NCI-H69 (cell line): ENCODE results near the gene USH2A.
"Not testable (repeated sequence)": the region's sequence is repeated elsewhere in the genome, so short reads cannot be mapped to it uniquely, and the experiment has no call there.

Source experiments
- DNase-seq: peaks from one replicate; lab custom pipeline; 2025; lab: John Stamatoyannopoulos, UW

The USH2A gene

DNA sequence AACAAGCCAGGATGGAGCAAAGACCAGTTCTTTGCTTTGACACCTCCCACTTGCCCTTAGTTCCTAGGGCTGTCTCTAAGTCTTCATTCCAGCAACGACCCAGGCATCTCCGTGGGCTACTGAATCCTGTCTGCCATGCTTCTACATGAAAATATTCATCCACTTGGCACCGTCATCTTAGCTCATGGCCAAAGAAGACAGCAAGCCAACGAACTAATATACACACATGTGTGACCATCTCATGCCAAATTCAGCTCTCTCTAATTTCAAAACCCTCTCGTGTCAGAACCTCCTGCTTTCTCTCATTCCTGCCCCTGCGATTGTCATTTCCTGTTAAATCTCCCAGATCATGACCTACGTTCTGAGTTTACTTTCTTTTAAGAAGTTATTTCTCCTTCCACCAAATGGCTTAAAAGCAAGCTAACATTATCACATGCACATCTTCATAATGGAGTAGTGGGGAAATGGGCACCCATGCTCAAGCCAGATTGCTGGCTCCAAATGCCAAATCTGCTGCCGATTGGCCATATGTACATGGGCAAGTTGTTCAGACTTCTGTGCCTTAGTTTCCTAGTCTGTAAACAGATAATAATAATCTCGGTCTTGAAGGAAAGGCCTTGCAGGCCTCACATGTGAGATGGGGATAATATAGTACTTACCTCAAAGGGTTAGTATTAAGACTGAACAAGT, 373.4 kb downstream of the USH2A start:
- DNase-seq: no peak

DNA sequence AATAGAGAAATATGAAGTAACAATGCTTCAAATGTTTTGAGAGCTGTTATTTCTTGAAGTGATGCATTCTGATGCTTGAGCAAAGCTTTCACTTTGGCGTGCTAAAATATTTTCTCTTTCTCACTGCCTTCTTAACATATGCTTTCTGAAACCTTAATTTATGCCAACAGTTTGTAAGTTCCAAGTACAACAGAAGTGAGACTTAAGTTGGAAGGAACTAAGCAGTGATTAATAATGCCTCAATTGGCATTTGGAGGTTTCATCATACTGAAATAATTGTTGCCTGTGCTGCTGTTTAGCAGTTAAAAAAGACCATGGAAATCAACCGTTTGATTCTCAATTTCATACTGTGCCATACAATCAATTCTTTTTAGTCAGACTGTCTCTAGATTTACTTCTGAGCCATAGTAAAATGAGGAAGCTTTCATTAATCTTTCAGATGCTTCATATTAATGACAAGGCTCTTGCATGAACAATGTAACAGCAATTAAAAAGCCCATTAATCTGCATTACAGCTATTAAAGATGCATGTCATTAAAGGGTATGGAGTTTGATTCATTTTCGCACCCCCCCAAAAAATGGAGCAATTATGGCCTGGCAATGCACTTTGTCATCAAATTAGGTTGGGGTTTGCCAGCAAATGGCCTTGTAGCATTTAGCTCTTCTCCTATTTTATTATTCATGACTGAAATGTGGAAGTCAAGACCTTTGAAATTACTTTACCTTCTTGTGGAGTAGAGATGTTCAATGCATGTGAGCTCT, 375.3 kb downstream of the USH2A start:
- DNase-seq: peak; percentile 88

- peak; percentile 65 for DNase-seq
Observed at GRCh38 chr1:216046336-216046735, 376.9 kb downstream of the USH2A start.

- DNase-seq: peak; percentile 30
Observed at GRCh38 chr1:216045400-216045799, 377.8 kb downstream of the USH2A start.

- DNase-seq: no peak
Observed at GRCh38 chr1:216044538-216044937, 378.7 kb downstream of the USH2A start.

GRCh38 chr1:216034506-216034905, 388.7 kb downstream of the USH2A start:
- peak; percentile 71 for DNase-seq

GRCh38 chr1:216032961-216033614, 390.2 kb downstream of the USH2A start:
- DNase-seq: no peak

DNA sequence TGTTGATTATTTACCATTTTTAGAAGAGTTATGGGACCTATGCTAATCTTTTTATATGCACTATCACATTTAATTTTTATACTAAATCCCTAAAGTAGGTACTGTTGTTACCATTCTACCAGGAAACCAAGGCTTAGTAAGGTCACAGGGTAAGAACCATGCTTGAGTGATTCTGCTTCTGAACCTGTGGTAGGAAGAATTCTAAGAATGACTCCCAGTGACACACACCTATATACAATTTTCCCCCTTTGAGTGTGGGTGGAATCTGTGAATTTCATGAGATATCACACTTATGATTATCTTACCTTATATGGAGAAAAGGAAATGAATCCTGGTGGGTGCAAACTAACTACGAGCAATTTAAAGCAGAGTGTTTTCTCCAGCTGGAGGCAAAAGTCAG, 391.0 kb downstream of the USH2A start:
- DNase-seq: no peak

DNA sequence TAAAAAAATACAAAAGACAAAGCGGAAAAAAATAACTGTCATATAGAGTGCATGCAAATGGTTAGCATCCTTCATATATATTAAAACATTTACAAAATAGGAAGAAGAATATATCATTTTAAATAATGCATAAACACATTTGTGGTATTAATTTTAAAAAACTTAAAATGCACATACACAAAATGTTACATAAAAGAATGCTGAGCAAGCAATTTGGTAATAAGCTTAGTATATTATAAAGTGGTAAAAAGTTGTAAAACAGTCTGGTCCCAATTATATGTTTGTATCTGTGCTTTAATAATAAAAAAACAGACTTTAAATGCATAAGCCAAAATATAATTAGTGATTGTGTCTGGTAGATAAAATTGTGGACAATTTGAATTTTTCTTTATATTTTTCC, 394.6 kb downstream of the USH2A start:
- no peak for DNase-seq

DNA sequence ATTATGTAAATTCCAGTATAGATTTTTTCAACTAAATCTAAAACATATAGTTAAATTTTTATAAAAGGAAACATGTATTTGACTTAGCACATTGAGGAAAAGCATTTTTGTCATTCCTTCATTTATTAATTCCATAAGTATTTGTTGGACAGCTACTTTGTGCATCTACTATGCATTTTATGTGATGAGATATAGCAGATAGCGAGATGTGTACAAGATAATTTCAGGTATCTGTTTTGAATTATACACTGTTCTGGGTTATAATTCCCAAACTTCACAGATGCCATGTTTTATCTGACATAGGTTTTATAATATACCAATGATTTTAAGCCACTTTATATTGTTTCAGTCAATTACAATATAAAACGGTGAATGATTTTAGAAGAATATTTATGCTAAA, 398.7 kb downstream of the USH2A start:
- no peak for DNase-seq

- no peak for DNase-seq
Observed at GRCh38 chr1:216020743-216021345, 402.4 kb downstream of the USH2A start.

DNA sequence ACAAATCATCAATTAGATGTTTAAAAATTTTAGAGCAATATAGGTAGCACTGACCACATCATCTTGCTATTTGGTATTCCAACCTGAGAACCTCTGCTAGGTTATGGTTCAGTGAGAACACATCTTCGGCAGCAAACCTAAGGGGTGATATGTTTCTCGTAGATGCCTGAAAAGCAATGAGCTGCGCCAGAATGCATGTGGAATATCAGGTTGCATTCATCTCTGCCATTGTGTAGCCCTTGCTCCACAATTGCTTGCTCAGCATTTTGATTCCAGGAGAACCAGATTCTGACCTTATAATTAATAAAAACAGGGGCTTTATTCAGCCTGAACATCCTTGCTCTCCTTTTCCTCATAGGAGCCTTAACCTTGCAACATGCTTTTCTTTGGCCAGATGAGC, 408.1 kb downstream of the USH2A start:
- no peak for DNase-seq

DNA sequence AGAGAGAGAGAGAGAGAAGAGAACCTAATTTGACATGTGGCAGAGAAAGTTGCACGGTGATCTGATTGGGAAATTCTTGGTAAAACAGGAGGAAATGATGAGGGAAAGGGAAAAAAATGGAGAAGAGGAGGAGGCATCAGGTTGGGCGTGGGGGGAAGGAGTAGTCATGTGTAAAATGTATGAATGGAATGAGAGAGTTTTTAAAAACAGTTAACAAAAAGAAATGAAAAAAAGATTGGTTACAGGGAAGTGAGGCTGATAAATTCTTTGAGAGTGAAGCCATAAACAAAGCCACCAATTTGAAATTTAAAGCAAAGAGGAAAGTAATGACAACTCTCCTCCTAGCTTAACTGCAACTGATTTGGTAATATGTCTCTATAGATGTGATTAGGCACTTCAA, 409.2 kb downstream of the USH2A start:
- DNase-seq: no peak

- not testable (repeated sequence) for DNase-seq
Observed at GRCh38 chr1:216009456-216009855, 413.8 kb downstream of the USH2A start.

- no peak for DNase-seq
Observed at GRCh38 chr1:216005916-216006315, 417.3 kb downstream of the USH2A start.

DNA sequence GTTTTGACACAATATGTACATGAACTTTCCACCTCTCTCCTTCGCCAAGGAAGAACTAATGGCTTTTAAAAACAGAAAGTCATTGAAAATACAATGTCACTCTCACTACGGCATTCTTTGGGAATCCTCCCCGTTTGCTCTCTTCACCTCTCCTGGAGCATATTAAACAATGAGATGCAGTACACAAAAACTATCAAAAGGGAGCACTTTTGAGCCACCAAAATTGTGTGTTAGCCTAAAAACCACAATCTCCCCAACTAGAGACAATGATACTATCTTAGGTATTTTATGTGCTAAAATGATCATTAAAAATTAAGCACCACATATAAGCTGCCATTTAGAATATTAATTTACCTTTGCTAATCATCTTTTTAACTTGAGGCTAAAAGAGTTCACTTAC, 430.6 kb downstream of the USH2A start:
- DNase-seq: peak; percentile 77

DNA sequence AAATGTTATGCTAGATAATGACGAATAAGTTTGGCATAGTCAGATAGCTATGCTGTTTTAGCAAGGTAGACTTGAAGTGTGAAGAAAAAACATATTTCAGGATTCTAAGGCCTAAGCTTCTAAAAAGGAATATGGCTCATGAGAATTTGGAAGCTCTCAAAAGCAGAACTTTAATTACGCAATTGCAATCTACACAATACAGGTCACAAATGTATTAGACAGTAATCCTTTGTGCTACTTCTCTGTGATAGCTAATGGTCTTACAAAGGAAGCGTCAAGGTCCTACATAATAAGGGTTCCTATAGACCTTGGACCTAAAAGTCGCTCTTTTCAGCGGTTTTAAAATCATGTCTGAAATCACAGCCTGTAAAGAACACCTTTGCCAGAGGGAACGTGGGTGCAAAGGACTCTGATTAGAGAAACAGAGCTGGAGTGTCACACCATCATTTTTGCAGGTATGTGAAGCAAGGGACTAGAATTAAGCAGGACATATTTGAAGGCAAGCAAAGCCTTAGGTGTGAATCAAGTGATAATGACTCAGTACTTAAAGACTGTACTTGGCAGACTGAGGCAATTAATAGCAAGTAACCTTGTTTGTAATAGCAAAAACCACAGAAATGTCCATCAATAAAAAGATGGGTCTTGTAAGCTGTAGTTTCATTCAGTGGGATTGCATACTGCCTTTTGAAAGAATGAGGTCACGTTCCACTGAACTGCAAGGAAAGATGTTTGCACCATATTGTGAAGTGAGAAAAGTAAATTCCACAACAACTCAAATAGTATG, 436.0 kb downstream of the USH2A start:
- DNase-seq: no peak

- peak; percentile 40 for DNase-seq
Observed at GRCh38 chr1:215986401-215986800, 436.8 kb downstream of the USH2A start.

DNA sequence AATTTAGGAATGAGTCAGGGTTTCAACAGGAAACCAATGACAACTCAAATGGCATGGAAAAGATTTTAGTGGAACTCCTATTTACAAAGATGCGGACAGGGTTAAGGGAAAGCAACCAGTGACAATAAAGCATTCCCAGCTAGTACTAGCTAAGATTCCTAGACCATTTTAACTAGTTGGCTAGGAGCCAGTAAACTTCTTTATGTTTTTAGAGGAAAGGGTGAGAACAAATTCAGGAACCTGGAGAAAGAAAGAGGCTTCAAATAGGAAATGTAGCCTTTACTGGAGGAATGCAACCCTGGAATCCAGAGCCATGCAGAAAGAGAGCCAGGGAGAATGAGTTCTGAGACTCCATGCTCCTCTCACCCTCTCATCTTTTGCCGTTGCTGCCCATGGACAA, 439.6 kb downstream of the USH2A start:
- no peak for DNase-seq

DNA sequence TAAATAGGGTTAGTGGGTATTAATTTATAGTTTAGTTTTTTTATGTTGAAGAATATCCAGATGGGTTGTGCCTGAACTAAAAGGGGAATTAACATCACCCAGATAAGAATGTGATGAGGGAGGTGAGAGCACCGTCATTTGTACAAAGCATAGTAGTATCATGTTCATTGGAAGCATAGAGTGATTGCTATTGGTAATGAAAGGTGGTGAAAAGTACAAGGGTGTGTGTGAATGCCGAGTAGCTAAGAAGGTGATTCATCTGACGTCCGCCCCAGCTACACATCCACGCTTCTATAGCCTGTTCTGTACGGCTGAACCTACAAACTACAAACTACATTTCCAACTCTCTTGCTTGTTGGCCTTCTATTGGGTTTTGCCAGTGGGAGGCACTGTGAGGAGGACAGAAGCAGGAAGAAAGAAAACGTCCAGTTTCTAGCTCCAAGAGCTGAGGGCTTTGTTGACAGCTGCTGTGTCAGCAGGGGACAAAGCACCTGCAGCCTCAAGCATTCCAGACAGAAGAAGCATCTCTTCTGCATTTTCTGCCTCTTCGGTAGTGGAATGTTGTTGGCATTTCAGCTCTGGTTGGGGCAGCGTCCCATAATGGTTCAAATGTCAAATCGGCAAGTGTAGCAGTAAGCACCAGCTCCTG, 451.3 kb downstream of the USH2A start:
- peak; percentile 45 for DNase-seq

DNA sequence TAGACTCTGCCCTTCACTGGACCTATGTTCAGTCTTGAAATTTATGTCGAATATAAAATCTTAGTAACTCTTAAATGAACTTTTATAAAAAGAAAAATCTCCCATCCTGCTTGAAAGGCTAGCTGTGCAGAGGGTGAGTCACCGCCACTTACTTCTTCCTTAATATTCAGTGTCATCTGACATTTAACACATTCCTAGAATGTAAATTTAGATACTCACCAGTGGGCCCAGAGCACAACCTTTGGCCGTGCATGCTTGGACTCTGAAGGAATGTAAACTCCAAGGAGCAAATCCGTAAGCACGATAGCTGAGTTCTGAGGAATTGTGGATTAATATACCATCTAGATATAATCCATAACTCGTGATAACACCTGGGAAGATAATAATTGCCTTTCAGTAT, 452.8 kb downstream of the USH2A start:
- DNase-seq: no peak
